ENCODE results near the gene ACBD6. TPM values are rescaled to one million over a fixed set of nuclear protein-coding genes. Genes with fewer than 3 reads are reported as not detected.

ACBD6 gene
- total and polyA plus RNA-seq, 2 of the 4 experiments (the other 2 are of a cell fraction), result 52.5 to 59.1 TPM

DNA sequence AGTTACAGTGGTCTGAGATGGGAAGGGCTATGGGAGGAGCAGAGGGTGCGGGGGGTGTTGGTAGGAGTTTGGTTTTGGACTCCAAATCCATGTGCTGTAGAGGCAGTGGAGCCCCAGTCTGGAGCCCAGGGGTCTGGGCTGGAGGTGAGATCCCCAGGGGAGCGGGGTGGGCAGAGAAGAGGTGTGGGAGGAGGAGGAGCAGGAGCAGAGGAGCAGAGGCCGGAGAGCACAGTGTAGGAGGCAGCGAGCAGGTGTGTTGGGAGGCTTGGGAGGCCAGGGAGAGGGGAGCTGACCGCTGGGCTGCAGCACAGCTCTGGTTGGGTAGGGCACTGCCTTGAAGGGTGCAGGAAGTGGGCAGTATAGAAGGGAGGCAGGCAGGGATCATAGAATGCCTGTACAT lies 243.4 kb downstream of the ACBD6 start:
- intact Hi-C loops (cut with micrococcal nuclease), result no loop called here
- no peak overlapping the region for H2BK120ac ChIP-seq (ENCODE audit: low read depth, low read length)
- CTCF ChIA-PET, result no interaction called here
- H3K36me3 ChIP-seq (ENCODE audit: control insufficient read depth, insufficient read depth, low read length), result no peaks in the 10 kb centered on the region
- H4K91ac ChIP-seq (ENCODE audit: insufficient read depth, low read depth, low read length), result no peak overlapping the region
- no peak overlapping the region for H2BK15ac ChIP-seq (ENCODE audit: low read depth, low read length)
- no peak overlapping the region for H2AK5ac ChIP-seq (ENCODE audit: low read depth, low read length)
- ATAC-seq (ENCODE audit: low read depth) (no peak), DNase-seq (no peak)
- dilution Hi-C loops (cut with HindIII; ENCODE audit: low sequenced_read_pairs, unreplicated experiment), result no loop called here
- H3K4ac ChIP-seq (ENCODE audit: low read depth, low read length), result no peak overlapping the region
- H3K9me1 ChIP-seq (ENCODE audit: insufficient read depth, low read length), result peaks cover 3% of the 10 kb centered on the region; the same call in 1 of the 2 replicates
- H2AK9ac ChIP-seq (replicated peaks; ENCODE audit: low read depth, low read length, poor library complexity), result no peak overlapping the region
- H3K23ac ChIP-seq (ENCODE audit: low read depth, low read length), result no peak overlapping the region
- no peak for TF ChIP-seq CHD1 (IDR thresholded peaks at IDR 0.05; ENCODE audit: low read depth, low read length)
- TF ChIP-seq FOS (IDR thresholded peaks at IDR 0.05; ENCODE audit: low read depth, low read length), result no peak
- no peak for TF ChIP-seq CEBPB (IDR thresholded peaks at IDR 0.05; ENCODE audit: low read depth, low read length)
- no peak for TF ChIP-seq RFX5 (IDR thresholded peaks at IDR 0.05; ENCODE audit: low read depth, low read length)
- no peak for TF ChIP-seq MXI1 (IDR thresholded peaks at IDR 0.05; ENCODE audit: borderline replicate concordance, low read depth, low read length)
- TF ChIP-seq, protein P1, sequence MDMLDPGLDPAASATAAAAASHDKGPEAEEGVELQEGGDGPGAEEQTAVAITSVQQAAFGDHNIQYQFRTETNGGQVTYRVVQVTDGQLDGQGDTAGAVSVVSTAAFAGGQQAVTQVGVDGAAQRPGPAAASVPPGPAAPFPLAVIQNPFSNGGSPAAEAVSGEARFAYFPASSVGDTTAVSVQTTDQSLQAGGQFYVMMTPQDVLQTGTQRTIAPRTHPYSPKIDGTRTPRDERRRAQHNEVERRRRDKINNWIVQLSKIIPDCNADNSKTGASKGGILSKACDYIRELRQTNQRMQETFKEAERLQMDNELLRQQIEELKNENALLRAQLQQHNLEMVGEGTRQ (IDR thresholded peaks at IDR 0.05; ENCODE audit: low read depth, low read length), result no peak
- TF ChIP-seq MAZ (IDR thresholded peaks at IDR 0.05; ENCODE audit: borderline replicate concordance, low read depth, low read length), result no peak
- no peak for TF ChIP-seq RCOR1 (IDR thresholded peaks at IDR 0.05; ENCODE audit: insufficient replicate concordance, low read length)
- no peak for TF ChIP-seq NFE2L2 (IDR thresholded peaks at IDR 0.05; ENCODE audit: low read depth, low read length)
- no peak for TF ChIP-seq POLR2A (IDR thresholded peaks at IDR 0.05; ENCODE audit: low read depth, low read length)
- no peak for TF ChIP-seq MAFK (IDR thresholded peaks at IDR 0.05; ENCODE audit: low read depth, low read length)
- TF ChIP-seq SMC3 (IDR thresholded peaks at IDR 0.05; ENCODE audit: low read depth, low read length), result no peak
- TF ChIP-seq, protein P2, sequence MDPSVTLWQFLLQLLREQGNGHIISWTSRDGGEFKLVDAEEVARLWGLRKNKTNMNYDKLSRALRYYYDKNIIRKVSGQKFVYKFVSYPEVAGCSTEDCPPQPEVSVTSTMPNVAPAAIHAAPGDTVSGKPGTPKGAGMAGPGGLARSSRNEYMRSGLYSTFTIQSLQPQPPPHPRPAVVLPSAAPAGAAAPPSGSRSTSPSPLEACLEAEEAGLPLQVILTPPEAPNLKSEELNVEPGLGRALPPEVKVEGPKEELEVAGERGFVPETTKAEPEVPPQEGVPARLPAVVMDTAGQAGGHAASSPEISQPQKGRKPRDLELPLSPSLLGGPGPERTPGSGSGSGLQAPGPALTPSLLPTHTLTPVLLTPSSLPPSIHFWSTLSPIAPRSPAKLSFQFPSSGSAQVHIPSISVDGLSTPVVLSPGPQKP (IDR thresholded peaks at IDR 0.05; ENCODE audit: borderline replicate concordance, low read depth, low read length), result no peak
- no peak for TF ChIP-seq BHLHE40 (IDR thresholded peaks at IDR 0.05; ENCODE audit: low read depth, low read length)
- H3K9me3 ChIP-seq (ENCODE audit: control insufficient read depth, insufficient read depth, low read length), result no peaks in the 10 kb centered on the region
- no peak overlapping the region for H4K8ac ChIP-seq (ENCODE audit: low read depth in 2 of 2, low read length in 2 of 2)
- no peak overlapping the region for H2AFZ ChIP-seq (replicated peaks; ENCODE audit: low read length, poor library complexity)
- 83% methylated on average over 5 of the region's 5 CpGs; no CpG with 5 or more reads in 1 of the 2 experiments for WGBS, 2 experiments (ENCODE audit: extremely low coverage in 2 of 2, insufficient read length in 1 of 2)
- H3K18ac ChIP-seq (ENCODE audit: low read depth, low read length), result no peak overlapping the region
- BruUV-seq (replicated peaks), result no TSS peak
- H3K9ac ChIP-seq (ENCODE audit: low read depth, low read length), result no peak overlapping the region
- H3K4me1 ChIP-seq (ENCODE audit: control insufficient read depth, insufficient read depth, low read length), result 0 out of 2 replicates have a peak, but pooled peaks cover 2% of the 10 kb centered on the region
- H3K4me2 ChIP-seq (ENCODE audit: low read depth, low read length), result no peak overlapping the region
- H3K79me1 ChIP-seq (ENCODE audit: low read depth in 1 of 2, low read length in 2 of 2), result no peaks in the 10 kb centered on the region
- no peaks in the 10 kb centered on the region for H4K20me1 ChIP-seq (ENCODE audit: insufficient read depth, low read length)
- H3K14ac ChIP-seq (replicated peaks; ENCODE audit: low read depth, low read length), result no peak overlapping the region
- no peak overlapping the region for H3K56ac ChIP-seq (ENCODE audit: extremely low read depth, insufficient read depth, low read length)
- H3K27ac ChIP-seq (ENCODE audit: insufficient read depth, low read length), result no peak overlapping the region
- no peak overlapping the region for H4K5ac ChIP-seq (ENCODE audit: low read depth, low read length)
- POLR2A ChIA-PET (ENCODE audit: unreplicated experiment), result no interaction called here
- in situ Hi-C loops (cut with MboI; ENCODE audit: low sequenced_read_pairs), result loop anchor here (25.0 kb wide), 1 partner anchor 903 kb away; no protein-coding TSS in a partner anchor
- no peak overlapping the region for H2BK5ac ChIP-seq (ENCODE audit: low read depth, low read length, poor library complexity, severe bottlenecking)
- no peak overlapping the region for H3K4me3 ChIP-seq (ENCODE audit: insufficient read depth, low read depth, low read length)
- H3K27me3 ChIP-seq (ENCODE audit: control insufficient read depth, insufficient read depth, low read length), result peaks cover 33% of the 10 kb centered on the region
- H2BK20ac ChIP-seq (ENCODE audit: low read depth, low read length), result no peak overlapping the region
